Measurements from ENCODE around the gene ZP2.
"Not testable (repeated sequence)": the region's sequence is repeated elsewhere in the genome, so short reads cannot be mapped to it uniquely, and the experiment has no call there.

Gene ZP2

DNA sequence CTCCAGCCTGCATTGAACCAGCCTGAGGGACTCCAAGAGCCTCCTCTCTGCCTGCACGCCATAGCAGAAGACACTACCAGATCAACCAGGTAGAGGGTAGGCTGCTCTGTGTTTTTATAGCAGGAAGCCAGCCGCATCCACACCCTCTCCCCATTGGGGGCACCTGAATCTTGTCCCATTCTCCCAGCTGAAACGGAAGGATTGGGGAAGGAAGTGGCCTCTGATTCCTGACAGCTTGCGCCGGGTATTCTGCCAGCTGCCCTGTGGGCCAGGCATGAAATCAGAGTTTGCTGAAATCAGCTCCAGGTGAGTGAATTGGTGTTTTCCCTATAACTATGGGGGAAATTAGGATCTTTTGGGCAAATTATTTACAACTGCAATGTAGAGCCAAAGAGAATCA, at the start of gene ZP2:
ZP2 (minus strand) TSS at position 89 of the 400 bp plus-strand sequence; CDS start at position 62, 27 bp downstream.
- no peak for DNase-seq

DNA sequence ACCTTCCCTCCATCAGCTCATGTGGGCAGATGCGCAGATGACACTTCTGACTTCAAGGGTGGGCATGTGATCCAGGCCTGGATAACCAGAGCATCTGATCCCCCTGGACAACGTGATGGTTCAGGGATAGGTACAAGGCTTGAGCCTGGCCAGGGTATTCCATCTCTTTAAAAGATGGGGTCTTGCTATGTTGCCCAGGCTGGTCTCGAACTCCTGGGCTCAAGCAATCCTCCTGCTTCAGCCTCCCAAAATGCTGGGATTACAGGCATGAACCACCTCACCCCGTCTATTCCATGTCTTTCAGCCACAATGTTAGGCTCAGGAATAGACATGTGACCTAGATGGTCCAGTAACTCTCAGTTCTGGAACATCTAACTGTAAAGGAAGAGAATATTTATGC, 45.9 kb upstream of the ZP2 start:
- DNase-seq: no peak

DNA sequence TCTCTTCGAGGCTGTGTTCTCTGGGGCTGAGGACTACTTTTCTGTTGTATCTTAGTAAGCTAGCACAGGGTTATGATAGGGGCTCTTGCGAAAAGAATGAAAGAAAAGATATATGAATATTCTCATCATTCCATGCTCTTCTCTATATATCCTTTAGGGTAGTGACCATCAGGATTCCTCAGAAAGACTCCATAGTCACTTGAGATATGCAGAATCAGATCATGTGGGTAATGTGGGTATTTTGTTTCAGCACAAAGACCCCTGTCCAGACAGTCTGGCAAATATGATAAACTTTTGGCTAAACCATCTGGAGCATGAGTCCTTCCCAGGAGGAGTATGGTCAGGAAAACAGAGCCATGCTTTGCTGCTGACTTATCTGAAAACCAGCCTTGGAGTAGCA, 45.3 kb upstream of the ZP2 start:
- no peak for DNase-seq

DNA sequence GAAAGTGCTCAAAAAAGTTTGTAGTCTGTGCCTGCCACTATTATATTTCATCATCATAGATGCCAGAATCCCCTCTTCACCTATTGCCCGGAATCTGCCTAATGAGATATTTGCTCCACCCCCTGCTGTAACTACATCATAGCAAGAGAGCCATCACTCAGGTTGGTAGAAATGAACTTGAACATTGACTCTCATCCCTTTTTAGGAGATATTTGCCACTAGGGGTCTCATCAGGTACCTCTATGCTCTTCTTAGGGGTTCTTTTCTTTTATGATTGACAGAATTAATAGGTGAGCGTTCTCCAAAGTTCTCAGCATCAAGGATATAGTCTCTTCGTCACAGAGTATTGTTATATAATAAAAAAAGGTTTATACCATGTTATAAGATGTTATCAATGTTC, 42.1 kb upstream of the ZP2 start:
- no peak for DNase-seq

DNA sequence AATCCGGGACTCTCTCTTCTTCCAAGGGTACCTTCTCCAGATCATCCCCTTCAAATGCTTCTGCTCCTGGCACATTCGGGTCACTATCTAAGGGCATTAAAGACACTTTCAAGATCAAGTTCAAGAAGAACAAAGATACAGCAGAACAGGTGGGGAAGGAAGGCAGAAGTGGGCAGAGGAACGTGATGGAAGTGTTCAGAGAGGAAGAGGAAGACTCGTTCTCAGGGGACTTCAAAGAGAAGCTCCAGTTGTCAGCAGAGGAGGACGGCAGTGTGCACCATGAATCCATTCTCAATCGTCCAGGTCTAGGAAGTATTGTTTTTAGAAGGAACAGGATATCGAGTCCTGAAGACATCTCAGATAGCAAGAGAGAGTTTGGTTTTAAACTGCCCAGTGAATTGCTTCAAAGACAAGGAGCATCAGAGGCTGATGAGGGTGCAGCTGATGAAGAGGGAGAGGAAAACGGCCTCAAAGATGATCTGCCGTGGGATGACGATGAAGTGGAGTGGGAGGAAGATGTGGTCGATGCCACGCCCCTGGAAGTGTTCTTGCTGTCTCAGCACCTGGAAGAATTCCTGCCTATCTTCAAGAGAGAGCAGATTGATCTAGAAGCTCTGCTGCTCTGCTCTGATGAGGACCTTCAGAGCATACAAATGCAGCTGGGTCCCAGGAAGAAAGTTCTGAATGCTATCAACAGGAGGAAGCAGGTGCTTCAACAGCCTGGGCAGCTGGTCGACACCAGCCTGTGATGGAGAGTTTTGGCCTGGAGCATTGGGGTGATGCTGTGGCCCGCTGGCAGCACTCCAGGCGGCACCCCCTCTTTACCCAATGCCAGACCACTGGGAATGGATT, 38.9 kb upstream of the ZP2 start:
- no peak for DNase-seq

DNA sequence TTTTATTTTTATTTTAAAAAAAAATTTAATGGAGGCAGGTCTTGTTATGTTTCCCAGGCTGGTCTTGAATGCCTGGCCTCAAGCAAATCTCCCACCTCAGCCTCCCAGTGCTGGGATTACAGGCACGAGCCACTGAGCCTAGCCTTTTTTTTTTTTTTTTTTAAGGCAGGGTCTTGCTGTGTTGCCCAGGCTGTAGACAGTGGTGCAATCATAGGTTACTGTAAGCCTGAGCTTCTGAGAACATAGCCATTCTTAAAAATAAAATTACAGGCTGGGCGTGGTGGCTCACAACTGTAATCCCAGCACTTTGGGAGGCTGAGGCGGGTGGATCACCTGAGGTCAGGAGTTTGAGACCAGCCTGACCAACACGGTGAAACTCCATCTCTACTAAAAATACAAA, 36.8 kb upstream of the ZP2 start:
- DNase-seq: not testable (repeated sequence)

DNA sequence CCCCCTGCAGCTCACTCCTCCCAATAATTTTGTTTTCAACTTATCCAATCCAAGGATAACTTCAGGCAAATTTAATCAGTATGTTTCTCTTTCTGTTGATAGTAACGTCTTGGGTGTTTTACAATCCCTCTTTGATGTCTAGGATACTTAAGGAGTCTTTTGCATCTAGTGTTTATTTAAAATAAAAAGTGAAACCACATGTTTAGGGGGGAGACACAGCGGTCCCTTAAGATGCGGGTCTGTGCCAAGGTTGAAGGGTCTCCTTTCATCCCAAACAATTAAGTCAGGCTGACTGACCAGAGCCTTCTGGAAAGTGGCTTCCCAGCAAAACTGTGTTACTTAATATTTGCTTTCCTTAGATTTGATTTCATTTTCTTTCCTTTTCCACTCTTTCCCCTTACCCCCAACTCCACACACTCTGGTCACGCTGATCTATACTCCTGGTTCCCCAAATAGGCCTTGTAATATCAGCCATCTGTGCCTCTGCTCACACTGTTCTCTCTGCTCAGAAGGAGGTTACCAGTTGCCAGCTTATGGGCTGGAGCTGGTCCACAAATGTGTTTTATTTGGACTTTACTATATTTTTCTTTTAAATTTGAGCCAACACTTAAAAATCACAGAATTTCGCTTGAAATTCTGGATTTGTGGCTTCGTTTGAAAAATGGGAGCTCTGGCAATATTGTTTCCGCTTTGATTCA, 33.3 kb upstream of the ZP2 start:
- DNase-seq: no peak

DNA sequence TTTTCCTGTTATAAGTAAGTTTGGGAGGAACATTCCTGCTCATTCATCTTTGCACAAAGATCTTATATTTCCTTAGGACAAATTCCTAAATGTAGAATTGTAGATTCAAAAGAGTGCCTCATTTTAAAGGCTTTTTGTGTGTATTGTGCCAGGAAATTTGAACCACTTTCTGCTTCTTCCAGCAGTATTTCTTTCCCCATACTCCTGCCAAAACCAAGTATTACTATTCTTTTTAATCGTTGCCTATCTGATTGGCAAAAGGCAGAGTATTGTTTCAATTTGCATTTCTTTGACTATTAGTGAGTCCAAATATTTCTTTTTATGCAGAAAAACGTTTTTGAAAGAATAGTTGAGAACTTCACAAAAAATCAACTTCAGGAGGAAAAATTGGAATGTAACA, 31.4 kb upstream of the ZP2 start:
- DNase-seq: no peak

DNA sequence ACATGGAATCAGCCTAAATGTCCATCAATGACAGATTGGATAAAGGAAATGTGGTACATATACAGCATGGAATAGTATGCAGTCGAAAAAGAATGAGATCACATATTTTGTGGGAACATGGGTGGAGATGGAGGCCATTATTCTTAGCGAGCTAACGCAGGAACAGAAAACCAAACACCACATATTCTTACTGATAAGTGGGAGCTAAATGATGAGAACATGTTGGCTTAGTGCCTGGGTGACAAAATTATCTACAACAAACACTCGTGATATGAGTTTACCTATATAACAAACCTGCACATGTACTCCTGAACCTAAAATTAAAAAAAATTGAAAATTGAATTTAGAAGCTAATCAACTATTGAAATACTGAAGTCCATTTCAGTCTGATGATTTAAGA, 28.3 kb upstream of the ZP2 start:
- no peak for DNase-seq

DNA sequence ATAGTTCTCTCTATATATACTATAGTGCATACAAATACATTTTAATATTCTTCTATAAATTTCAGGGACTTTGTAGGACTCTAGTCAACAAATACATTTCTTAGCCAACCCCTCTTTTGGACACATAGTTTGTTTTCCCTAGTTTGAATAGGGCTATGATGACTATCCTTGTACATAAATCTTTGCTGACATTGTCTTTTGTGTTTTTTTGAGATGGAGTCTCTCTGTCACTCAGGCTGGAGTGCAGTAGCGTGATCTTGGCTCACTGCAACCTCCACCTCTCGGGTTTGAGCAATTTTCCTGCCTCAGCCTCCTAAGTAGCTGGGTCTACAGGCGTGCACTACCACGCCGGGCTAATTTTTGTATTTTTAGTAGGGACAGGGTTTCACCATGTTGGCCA, 25.5 kb upstream of the ZP2 start:
- DNase-seq: no peak

DNA sequence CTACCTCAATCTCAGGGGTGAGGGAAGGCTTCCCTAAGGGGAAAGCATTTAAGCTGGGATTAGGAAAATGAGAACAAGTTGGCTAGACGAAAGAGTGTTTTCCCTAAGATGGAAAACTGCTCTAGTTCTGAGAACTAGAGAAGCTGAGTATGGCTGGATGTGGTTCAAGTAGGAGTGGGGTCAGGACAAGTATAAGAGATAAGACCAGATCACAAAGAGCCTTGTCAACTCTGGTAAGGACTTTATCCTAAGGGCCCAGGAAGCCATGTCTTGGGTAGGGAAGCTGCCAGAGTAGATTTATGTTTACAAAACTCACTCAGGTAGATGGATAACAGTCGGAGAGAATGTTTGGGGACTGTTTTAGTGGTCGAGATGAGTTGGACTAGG, 23.8 kb upstream of the ZP2 start:
- DNase-seq: no peak

DNA sequence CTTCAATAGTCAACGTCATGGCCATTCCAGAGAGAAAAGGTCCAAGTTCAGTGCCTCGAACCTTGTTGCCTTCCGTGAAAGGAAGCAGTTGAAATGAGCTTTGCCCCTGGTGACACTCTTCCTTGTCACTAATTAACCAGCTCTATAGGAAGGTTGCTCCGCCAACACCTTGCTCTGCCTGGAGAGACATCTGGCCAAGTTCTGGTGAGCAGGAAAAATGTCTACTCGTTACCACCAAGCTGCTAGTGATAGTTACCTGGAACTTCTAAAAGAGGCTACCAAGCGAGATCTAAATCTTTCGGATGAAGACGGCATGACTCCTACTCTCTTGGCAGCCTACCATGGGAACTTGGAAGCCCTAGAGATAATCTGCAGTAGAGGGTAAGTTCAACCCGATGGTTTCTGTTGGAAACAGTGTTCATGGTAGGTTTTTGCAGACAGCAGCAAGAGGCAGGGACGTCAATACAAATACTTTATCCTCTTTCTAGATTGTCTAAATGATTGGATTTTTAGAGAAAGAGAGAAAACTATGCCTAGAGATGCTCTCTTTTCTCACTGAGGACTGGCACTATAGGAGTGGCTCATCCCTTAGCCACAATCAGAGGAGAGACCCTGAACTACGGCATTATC, 22.3 kb upstream of the ZP2 start, which contains the start of gene ANKS4B:
ANKS4B (plus strand) TSS at position 179 of the 630 bp plus-strand sequence; CDS start at position 218, 39 bp downstream.
- no peak for DNase-seq

DNA sequence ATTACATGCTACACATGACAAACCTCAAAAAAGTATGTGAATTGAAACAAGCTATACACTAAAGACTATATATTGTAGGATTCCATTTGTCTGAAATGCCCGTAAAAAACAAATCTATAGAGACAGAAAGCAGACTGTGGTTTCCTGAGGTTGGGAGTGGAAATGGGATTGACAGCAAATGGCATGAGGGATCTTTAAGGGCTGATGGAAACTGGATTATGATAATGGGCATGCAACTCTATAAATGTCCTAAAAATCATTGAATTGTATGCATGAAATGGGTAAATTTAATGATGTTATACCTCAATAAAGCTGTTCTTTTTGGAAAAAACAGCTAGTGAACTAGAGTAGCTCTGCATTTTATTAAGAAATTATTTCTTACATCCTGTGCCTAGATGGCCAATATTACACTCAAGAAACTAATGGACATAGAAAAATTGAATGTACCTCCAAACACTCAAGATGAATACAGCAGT, 21.7 kb upstream of the ZP2 start:
- no peak for DNase-seq

DNA sequence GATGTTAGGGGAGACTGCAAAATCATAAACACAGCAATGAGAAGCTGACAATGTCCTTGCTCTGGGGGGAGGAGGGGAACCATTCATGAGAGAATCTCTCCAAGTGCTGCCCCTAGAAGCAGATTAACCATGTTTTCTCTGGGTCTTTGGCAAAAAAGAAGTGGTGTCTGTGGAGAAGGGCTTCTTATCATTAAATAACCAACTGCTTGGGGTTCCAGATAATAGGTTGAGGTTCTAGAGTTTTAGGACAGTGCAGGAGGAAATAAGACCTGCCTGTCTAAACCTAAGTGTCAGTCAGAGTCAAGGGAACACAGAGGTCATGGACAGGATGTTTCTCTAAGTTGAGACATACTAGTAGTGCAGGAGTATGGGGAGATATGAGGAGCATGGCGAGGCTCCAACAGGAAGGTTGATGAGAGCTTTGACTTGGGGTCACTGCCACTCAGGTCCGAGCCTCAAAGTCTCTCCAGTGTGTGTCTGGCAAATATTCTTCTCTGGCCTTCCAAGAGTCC, 17.0 kb upstream of the ZP2 start:
- no peak for DNase-seq

DNA sequence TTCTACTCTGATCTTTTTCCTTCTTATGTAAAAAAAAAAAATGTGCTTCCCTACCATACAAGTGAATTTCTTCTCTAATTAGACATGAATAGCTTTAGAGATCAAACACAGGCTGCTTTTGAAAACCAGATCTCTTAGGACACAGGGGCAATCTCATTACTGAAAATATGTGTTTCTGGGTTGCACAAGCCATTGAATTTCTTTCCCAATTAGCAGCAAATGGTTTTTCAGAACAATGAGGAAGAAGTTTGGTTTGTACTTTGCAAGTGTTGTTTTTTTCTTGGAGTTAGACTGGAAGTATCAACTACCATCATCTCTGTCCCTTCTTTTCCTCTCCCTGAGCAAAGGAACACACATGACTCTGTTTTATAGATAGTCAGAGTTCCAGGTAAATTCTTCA, 16.5 kb upstream of the ZP2 start:
- no peak for DNase-seq

DNA sequence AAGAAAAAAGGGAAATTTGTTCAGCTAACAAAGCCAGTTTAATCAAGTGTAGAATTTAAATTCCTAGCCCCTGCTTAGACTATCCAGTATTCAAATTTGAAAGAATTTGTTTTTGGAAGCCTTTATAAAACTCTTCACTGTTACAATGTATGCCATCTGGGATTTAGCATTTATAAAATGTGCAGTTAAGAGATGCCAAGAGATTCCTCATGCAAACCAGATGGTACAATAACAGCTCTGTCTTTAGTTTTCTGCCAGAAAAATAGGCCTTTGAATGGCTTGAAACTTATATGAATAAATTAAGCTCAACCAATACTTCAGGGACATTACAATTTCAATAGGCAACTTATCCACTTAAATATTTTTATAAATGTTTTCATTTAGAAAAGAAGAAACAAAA, 15.4 kb upstream of the ZP2 start:
- no peak for DNase-seq

DNA sequence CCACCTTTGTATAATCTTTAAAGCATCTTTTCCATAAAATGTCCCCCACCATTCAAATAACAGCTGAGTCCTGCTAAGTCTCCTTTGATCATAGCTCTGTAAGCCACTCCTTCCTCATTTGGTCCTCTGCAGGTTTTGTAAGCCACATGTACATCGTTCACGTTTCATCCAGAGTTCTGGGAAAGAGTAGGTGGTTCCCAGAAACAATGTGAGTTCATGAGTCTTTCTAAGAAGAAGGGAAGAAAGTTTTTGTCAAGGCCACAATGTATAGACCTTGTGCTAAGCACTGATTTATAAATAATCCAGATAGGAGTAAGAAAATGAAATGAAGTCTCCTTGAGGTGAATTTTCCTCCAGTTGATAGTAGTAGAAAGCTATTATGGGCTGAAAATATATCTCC, 13.4 kb upstream of the ZP2 start:
- DNase-seq: no peak

DNA sequence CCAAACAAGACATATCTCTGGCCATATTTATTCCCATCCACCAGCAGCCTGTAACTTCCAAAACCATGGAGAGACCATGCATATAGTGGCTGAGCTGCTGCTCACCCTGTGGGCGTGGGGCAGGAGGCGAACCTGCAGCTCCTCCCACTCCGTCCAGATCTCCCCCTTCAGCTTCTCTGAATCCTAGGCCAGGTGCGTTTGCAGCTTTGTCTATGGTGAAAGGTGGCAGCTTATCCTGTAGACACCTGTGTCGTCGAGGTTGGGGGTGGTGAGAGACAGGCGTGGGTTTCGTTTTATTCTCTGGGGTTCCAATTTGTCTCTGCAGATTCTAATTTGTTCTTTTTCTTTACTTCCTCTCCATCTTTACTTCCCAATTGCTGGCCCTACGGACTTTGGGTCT, 12.4 kb upstream of the ZP2 start:
- DNase-seq: no peak

DNA sequence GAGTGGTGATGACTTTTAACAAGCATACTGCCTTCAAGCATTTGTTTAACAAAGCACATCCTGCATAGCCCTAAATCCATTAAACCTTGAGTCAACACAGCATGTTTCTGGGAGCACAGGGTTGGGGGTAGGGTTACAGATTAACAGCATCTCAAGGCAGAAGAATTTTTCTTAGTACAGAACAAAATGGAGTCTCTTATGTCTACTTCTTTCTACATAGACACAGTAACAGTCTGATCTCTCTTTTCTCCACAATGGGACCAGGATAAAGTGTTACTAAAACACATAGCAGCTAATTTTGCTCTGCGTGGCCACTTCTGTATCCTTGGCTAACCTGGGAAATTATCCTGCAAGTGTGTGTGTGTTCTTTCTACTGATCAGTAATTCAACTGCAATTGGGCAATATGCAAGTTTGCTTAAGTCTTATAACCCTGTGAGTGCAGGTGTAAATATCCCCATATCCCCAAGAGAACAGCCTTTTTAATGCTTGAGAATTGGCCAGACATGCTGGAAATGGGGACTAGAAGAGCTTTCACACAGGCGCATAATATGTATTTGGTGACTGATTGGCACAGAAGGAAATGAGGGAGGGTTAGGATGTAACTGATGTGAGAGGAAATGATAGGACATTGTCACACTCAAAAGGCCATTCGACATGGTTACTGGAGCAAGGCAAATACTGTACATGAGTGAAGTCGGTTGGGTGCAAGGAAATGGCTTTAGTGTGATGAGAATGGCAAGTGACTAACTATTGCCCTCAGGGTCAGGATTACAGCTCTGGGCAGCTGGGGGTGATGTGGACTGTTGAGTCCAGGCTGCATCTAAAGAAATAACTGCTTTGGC, 11.3 kb upstream of the ZP2 start:
- no peak for DNase-seq

DNA sequence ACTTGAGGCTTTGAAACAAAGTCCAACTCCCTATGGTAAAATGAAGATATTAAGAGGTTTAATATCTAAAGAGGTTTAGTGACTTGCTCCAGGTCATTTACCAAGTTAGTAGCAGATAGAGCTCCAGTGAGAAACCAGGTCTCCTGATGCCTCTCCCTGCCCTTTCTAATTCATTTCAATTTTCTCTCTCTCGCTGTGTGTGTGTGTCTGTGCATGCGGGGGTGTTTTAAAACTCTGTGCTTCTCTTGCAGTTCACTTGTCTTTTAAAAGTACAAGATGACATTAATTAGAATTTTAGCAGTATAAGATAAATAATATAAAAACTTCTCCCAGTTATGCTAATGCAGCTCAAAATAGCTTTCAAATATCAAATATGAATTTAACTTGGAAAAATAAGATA, 8.2 kb upstream of the ZP2 start:
- peak in 1 of 51 donors; percentile 31 for DNase-seq

DNA sequence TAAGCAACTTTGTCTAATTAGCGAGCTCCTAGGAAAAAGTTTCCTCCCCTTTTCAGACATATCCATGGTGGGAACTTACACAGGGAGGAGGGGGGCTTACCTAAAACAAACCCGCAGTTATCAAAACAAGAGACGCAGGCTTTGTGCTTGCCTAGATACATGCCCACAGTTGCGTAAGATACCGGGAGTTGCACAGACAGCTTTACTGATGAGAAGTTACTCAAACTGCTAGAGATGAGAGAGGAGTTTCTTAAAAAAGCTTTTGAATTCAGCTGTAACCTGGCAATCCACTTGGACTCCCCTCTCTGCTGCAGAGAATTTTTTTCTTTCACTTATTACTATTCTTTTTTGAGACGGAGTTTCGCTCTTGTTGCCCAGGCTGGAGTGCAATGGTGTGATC, 6.8 kb upstream of the ZP2 start:
- DNase-seq: peak in 1 of 51 donors; percentile 7

Measured in hypothalamus (tissue), 51 donors.